ENCODE results near the gene RAB28. TPM values are rescaled to one million over a fixed set of nuclear protein-coding genes. Genes with fewer than 3 reads are reported as not detected.

Gene RAB28
- total and polyA plus RNA-seq, 2 of the 8 experiments (the other 6 are each of a cell fraction or from before 2014, with no cell fraction given) = 16.0 to 18.7 TPM

DNA sequence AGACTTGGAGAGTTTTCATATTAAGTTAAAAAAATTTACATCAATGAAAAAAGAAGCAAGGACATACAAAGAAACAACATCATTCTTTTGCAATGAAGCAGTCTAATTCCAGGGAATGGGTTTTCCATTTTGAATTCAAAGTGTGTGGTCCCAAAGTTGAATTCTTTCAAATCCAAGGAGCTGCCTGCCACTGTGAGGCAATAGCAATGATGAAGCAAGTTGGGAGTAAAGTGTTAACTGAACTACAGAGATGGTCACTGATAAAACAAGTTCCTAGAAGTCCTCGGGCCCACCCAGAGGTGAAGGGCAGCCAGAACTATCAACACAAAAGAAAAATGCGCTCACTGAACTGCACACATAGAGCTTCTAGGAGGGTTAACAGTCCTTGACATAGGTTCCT, 115.9 kb downstream of the RAB28 start (continued):
- TF ChIP-seq SIN3A (conservative IDR thresholded peaks at IDR 0.05 in 1 of 2, IDR thresholded peaks at IDR 0.05 in 1 of 2; ENCODE audit: low read depth in 1 of 2, low read length in 2 of 2) = no peak

Data from H1 (cell line).